HepG2 (cell line): ENCODE data around the gene SLC2A13. TPM values are rescaled to one million over a fixed set of nuclear protein-coding genes. Genes with fewer than 3 reads are reported as not detected.

Experiments
- GLI4 ChIP-seq: sonication (generic); formaldehyde crosslinking; IDR thresholded peaks from 2 replicates; pipeline ENCODE4 v1.5.1; 2020; ENCODE audit warnings: missing genetic modification reagents, mild to moderate bottlenecking, moderate library complexity, borderline replicate concordance
- HDAC1 ChIP-seq: sonication (generic); formaldehyde crosslinking; IDR thresholded peaks from 2 replicates; pipeline ENCODE4 v1.5.1; 2020; ENCODE audit warnings: mild to moderate bottlenecking, missing genetic modification reagents
- MAFK ChIP-seq, 2 experiments: IDR thresholded peaks in 1 of 2; conservative IDR thresholded peaks in 1 of 2; 2 replicates each; pipeline ENCODE4 v1.6.1; 2011; ENCODE audit warnings: improper control_type of control experiment in 2 of 2, low read length in 2 of 2
- NAIF1 ChIP-seq: sonication (generic); formaldehyde crosslinking; IDR thresholded peaks from 2 replicates; pipeline ENCODE4 v1.5.0; 2020; ENCODE audit warnings: mild to moderate bottlenecking, missing genetic modification reagents, borderline replicate concordance
- PREB ChIP-seq: sonication (generic); formaldehyde crosslinking; IDR thresholded peaks from 2 replicates; pipeline ENCODE4 v1.4.0; 2020; ENCODE audit warnings: missing genetic modification reagents
- SP2 ChIP-seq: sonication (generic); formaldehyde crosslinking; IDR thresholded peaks from 2 replicates; pipeline ENCODE4 v1.5.1; 2020; ENCODE audit warnings: mild to moderate bottlenecking, missing genetic modification reagents
- ZNF407 ChIP-seq: sonication (generic); formaldehyde crosslinking; IDR thresholded peaks from one replicate; pipeline ENCODE4 v1.5.1; 2020; ENCODE audit warnings: mild to moderate bottlenecking, missing genetic modification reagents; ENCODE audit errors: not compliant biosample characterization
- ZNF570 ChIP-seq: sonication (generic); formaldehyde crosslinking; IDR thresholded peaks from 2 replicates; pipeline ENCODE4 v1.4.0; 2020; ENCODE audit warnings: mild to moderate bottlenecking, missing genetic modification reagents, borderline replicate concordance
- polyA plus RNA-seq, 8 experiments: library from polyadenylated mRNA; depleted of rRNA in 3 of 8; stranded (reverse) in 7 of 8; unstranded in 1 of 8; fragments of >200 nt; fragmentation: Illumina TruSeq in 4 of 8; extraction: Trizol in 4 of 8; gene quantifications; 2 replicates each; pipeline versions ENCODE4 v1.2.1 to v1.2.3, GENCODE V29; 2011 to 2016; ENCODE audit warnings: low read depth in 4 of 8, missing spikeins in 1 of 8, mixed read lengths in 1 of 8; ENCODE audit not compliant: insufficient read depth in 1 of 8
- total RNA-seq, 5 experiments: library from RNA; depleted of rRNA; stranded (reverse); fragments of >200 nt; fragmentation: Illumina TruSeq; extraction: Trizol; gene quantifications; 2 replicates each; pipeline ENCODE4 v1.2.3, GENCODE V29; 2016; ENCODE audit warnings: low read depth in 1 of 5
- TF ChIP-seq, protein P1 (sequence below): IDR thresholded peaks from 2 replicates; pipeline ENCODE4 v1.6.1; 2016; ENCODE audit warnings: low read depth, control low read depth
- TF ChIP-seq, protein P2 (sequence below): sonication (generic); formaldehyde crosslinking; IDR thresholded peaks from 2 replicates; pipeline ENCODE4 v1.4.0; 2020; ENCODE audit warnings: mild to moderate bottlenecking, missing genetic modification reagents
- TF ChIP-seq, protein P3 (sequence below): sonication (generic); formaldehyde crosslinking; IDR thresholded peaks from 2 replicates; pipeline ENCODE4 v1.5.1; 2020; ENCODE audit warnings: mild to moderate bottlenecking, moderate library complexity, missing genetic modification reagents

The SLC2A13 gene
- total and polyA plus RNA-seq, 2 of the 13 experiments (the other 11 are each of a cell fraction or from before 2014, with no cell fraction given) = 5.5 to 6.0 TPM

DNA sequence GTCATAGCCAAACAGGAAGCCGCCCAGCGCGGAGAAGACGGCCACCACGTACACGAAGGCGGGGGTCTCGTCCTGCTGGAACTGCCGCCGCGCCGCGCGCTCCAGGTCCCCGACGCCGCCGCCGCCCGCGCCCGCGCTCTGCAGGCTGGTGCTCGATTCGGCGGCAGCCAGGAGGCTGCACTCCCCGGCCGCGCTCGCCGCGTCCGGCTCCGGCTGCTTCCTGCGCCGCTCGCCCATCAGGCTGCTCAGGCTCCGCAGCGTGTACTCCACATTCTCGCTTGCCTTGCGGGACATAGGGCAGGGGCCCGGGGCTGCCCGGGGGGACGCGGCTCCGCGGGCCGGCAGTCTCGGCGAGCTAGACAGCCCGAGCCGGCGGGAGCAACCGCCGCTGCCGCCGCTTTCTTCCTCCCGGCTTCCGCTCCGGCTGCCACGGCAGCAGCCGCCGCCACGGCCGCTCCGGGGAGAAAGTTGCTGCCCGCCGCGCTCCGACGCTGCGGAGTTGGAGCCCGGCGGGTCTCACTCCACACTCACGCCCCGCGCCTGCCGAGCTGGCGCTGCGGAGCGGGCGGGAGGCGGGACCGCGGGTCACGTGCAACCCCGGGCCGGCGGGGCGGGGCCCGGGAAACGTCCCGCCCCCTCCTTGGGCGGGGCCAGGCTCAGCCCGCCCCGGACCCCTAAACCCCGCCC is at the start of gene SLC2A13 (continued):
- TF ChIP-seq, protein P1, sequence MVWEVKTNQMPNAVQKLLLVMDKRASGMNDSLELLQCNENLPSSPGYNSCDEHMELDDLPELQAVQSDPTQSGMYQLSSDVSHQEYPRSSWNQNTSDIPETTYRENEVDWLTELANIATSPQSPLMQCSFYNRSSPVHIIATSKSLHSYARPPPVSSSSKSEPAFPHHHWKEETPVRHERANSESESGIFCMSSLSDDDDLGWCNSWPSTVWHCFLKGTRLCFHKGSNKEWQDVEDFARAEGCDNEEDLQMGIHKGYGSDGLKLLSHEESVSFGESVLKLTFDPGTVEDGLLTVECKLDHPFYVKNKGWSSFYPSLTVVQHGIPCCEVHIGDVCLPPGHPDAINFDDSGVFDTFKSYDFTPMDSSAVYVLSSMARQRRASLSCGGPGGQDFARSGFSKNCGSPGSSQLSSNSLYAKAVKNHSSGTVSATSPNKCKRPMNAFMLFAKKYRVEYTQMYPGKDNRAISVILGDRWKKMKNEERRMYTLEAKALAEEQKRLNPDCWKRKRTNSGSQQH (CRISPR knock-in tag) = no peak
- TF ChIP-seq PREB (CRISPR knock-in tag) (no peak), MAFK (conservative IDR thresholded peaks at IDR 0.05 in 1 of 2, IDR thresholded peaks at IDR 0.05 in 1 of 2; ENCODE audit: low read length in 2 of 2) (no peak), ZNF570 (CRISPR knock-in tag) (no peak), HDAC1 (peak; percentile 63; the same call in 1 of the 2 replicates), SP2 (CRISPR knock-in tag) (no peak), GLI4 (CRISPR knock-in tag) (no peak), ZNF407 (CRISPR knock-in tag) (no peak), NAIF1 (CRISPR knock-in tag) (no peak)
- TF ChIP-seq, protein P2, sequence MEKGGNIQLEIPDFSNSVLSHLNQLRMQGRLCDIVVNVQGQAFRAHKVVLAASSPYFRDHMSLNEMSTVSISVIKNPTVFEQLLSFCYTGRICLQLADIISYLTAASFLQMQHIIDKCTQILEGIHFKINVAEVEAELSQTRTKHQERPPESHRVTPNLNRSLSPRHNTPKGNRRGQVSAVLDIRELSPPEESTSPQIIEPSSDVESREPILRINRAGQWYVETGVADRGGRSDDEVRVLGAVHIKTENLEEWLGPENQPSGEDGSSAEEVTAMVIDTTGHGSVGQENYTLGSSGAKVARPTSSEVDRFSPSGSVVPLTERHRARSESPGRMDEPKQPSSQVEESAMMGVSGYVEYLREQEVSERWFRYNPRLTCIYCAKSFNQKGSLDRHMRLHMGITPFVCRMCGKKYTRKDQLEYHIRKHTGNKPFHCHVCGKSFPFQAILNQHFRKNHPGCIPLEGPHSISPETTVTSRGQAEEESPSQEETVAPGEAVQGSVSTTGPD (CRISPR knock-in tag) = no peak
- TF ChIP-seq, protein P3, sequence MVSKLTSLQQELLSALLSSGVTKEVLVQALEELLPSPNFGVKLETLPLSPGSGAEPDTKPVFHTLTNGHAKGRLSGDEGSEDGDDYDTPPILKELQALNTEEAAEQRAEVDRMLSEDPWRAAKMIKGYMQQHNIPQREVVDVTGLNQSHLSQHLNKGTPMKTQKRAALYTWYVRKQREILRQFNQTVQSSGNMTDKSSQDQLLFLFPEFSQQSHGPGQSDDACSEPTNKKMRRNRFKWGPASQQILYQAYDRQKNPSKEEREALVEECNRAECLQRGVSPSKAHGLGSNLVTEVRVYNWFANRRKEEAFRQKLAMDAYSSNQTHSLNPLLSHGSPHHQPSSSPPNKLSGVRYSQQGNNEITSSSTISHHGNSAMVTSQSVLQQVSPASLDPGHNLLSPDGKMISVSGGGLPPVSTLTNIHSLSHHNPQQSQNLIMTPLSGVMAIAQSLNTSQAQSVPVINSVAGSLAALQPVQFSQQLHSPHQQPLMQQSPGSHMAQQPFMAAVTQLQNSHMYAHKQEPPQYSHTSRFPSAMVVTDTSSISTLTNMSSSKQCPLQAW (CRISPR knock-in tag) = no peak
